K562 (cell line): ENCODE measurements around the gene ABAT. TPM values are rescaled to one million over a fixed set of nuclear protein-coding genes. Genes with fewer than 3 reads are reported as not detected.

ENCODE experiments used
- DDX20 ChIP-seq: fragments of 450-650 bp; IDR thresholded peaks from 2 replicates; pipeline ENCODE4 v1.6.1; 2016; ENCODE audit warnings: missing genetic modification characterization, low read depth, mild to moderate bottlenecking, missing compliant biosample characterization, moderate library complexity
- FOSL1 ChIP-seq: fragments of 200-800 bp; sonication (Bioruptor generic); conservative IDR thresholded peaks from 2 replicates; pipeline ENCODE4 v1.6.1; 2016; ENCODE audit warnings: missing genetic modification characterization, missing compliant biosample characterization
- JUND ChIP-seq, 2 experiments: IDR thresholded peaks; 2 replicates in 1 of 2; 3 replicates in 1 of 2; pipeline ENCODE4 v1.6.1; 2011; ENCODE audit warnings: borderline replicate concordance in 2 of 2, low read depth in 2 of 2, low read length in 2 of 2, improper control_type of control experiment in 1 of 2, missing biosample characterization in 1 of 2, missing genetic modification characterization in 1 of 2, missing genetic modification reagents in 1 of 2
- NFIC ChIP-seq: fragments of 450-650 bp; IDR thresholded peaks from 2 replicates; pipeline ENCODE4 v1.6.1; 2017; ENCODE audit warnings: mild to moderate bottlenecking, inconsistent platforms
- POLR3G ChIP-seq: IDR thresholded peaks from 2 replicates; pipeline ENCODE4 v1.6.1; 2011; ENCODE audit not compliant: insufficient read length, insufficient replicate concordance; ENCODE audit errors: extremely low read depth
- ZNF41 ChIP-seq: fragments of 250-450 bp; sonication (Bioruptor Pico); conservative IDR thresholded peaks from 2 replicates; pipeline ENCODE4 v1.4.0; 2020; ENCODE audit warnings: mild to moderate bottlenecking
- ZNF589 ChIP-seq: fragments of 200-800 bp; sonication (Bioruptor generic); IDR thresholded peaks from 2 replicates; pipeline ENCODE4 v1.6.1; 2016; ENCODE audit warnings: low read depth, missing genetic modification characterization, missing compliant biosample characterization
- polyA plus RNA-seq, 8 experiments: library from polyadenylated mRNA; depleted of rRNA in 4 of 8; stranded (reverse) in 5 of 8; unstranded in 3 of 8; fragments of >200 nt; fragmentation: Nextera tagmentation in 2 of 8; fragmentation: Illumina TruSeq in 1 of 8; extraction: Ambion mirVana in 2 of 8; extraction: Trizol in 1 of 8; gene quantifications; 2 replicates each; pipeline versions ENCODE4 v1.2.1 to v1.2.3, GENCODE V29; 2011 to 2014; ENCODE audit warnings: inconsistent platforms in 1 of 8, missing spikeins in 1 of 8
- total RNA-seq, 7 experiments: library from RNA; depleted of rRNA in 6 of 7; stranded (reverse); fragments of >200 nt in 6 of 7; fragmentation: Illumina TruSeq in 2 of 7; extraction: Trizol in 2 of 7; gene quantifications; 2 replicates each; pipeline versions ENCODE4 v1.2.1 to v1.2.3, GENCODE V29; 2011 to 2021; ENCODE audit warnings: low replicate concordance in 1 of 7
- TF ChIP-seq, protein P1 (sequence below): IDR thresholded peaks from 2 replicates; pipeline ENCODE4 v1.6.1; 2016; ENCODE audit warnings: missing genetic modification characterization, missing compliant biosample characterization
- TF ChIP-seq, protein P2 (sequence below), 2 experiments: IDR thresholded peaks; 2 replicates each; pipeline ENCODE4 v1.6.1; 2011; ENCODE audit warnings: borderline replicate concordance in 1 of 2, control low read depth in 1 of 2, low read depth in 1 of 2, low read length in 1 of 2, mild to moderate bottlenecking in 1 of 2, mixed read lengths in 1 of 2, moderate library complexity in 1 of 2; ENCODE audit not compliant: insufficient read depth in 1 of 2, insufficient read length in 1 of 2, poor library complexity in 1 of 2, severe bottlenecking in 1 of 2; ENCODE audit errors: extremely low read depth in 1 of 2
- TF ChIP-seq, protein P3 (sequence below): fragments of 250-450 bp; sonication (Bioruptor Pico); IDR thresholded peaks from 2 replicates; pipeline ENCODE4 v1.8.0; 2021; ENCODE audit warnings: moderate library complexity, mild to moderate bottlenecking, inconsistent platforms
- TF ChIP-seq, protein P4 (sequence below): fragments of 450-650 bp; IDR thresholded peaks from 2 replicates; pipeline ENCODE4 v1.6.1; 2017; ENCODE audit warnings: antibody characterized with exemption
- TF ChIP-seq, protein P5 (sequence below): sonication (generic); formaldehyde crosslinking; IDR thresholded peaks from 2 replicates; pipeline ENCODE4 v1.8.1; 2022; ENCODE audit warnings: missing genetic modification reagents
- TF ChIP-seq, protein P6 (sequence below): fragments of 250-450 bp; sonication (Bioruptor Pico); IDR thresholded peaks from 2 replicates; pipeline ENCODE4 v1.5.0; 2021; ENCODE audit warnings: mild to moderate bottlenecking, moderate library complexity

ABAT gene
- total and polyA plus RNA-seq, 9 of the 15 experiments (the other 6 are each of a cell fraction or from before 2014, with no cell fraction given) = 0.01 to 0.49 (median 0.10) TPM

DNA sequence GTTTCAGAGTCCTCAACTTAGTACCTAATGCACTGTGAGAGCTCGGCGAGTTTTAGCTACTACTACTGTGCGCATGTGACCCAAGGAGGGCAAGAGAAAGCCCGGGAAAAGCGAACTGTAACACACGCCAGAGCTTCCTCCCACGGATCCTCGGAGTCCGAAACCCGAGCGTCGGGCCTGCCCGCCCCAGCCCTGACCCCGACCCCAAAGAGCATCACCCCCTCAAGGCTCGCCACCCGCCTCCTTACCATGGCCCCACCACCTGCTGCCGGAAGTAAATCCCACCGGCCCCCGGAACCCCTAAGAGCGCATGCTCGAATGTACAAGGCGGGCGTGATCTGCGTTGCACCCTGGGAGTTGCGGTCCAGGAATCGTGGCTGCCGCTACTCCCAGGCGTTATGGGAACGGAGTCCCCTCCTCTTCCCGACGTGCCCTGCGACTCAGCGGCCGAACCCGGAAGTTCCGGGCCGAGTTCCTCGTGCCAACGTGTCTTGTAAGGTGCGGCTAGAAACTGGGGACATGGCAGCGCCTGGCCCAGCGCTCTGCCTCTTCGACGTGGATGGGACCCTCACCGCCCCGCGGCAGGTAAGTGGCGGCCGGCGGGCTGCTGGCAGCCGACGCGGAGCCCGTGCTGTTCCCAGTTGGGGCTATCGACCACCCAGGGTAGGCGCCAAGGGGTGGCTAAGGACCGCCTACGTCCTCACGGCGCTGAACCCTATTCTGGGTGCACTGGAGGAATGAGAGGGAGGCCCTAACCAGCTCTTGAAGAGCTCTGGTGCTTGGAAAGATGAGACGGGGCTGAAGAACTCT is 123.2 kb downstream of the ABAT start, which contains the start of the genes PMM2 and TMEM186 (continued):
- TF ChIP-seq, protein P1, sequence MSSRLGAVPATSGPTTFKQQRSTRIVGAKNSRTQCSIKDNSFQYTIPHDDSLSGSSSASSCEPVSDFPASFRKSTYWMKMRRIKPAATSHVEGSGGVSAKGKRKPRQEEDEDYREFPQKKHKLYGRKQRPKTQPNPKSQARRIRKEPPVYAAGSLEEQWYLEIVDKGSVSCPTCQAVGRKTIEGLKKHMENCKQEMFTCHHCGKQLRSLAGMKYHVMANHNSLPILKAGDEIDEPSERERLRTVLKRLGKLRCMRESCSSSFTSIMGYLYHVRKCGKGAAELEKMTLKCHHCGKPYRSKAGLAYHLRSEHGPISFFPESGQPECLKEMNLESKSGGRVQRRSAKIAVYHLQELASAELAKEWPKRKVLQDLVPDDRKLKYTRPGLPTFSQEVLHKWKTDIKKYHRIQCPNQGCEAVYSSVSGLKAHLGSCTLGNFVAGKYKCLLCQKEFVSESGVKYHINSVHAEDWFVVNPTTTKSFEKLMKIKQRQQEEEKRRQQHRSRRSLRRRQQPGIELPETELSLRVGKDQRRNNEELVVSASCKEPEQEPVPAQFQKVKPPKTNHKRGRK = no peak
- TF ChIP-seq, protein P2, sequence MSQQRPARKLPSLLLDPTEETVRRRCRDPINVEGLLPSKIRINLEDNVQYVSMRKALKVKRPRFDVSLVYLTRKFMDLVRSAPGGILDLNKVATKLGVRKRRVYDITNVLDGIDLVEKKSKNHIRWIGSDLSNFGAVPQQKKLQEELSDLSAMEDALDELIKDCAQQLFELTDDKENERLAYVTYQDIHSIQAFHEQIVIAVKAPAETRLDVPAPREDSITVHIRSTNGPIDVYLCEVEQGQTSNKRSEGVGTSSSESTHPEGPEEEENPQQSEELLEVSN (IDR thresholded peaks at IDR 0.05; ENCODE audit: borderline replicate concordance in 1 of 2, extremely low read depth in 1 of 2, insufficient read depth in 1 of 2, insufficient read length in 1 of 2, low read depth in 1 of 2, low read length in 1 of 2, poor library complexity in 1 of 2, severe bottlenecking in 1 of 2) = peak; percentile 83 to 84
- TF ChIP-seq, protein P3, sequence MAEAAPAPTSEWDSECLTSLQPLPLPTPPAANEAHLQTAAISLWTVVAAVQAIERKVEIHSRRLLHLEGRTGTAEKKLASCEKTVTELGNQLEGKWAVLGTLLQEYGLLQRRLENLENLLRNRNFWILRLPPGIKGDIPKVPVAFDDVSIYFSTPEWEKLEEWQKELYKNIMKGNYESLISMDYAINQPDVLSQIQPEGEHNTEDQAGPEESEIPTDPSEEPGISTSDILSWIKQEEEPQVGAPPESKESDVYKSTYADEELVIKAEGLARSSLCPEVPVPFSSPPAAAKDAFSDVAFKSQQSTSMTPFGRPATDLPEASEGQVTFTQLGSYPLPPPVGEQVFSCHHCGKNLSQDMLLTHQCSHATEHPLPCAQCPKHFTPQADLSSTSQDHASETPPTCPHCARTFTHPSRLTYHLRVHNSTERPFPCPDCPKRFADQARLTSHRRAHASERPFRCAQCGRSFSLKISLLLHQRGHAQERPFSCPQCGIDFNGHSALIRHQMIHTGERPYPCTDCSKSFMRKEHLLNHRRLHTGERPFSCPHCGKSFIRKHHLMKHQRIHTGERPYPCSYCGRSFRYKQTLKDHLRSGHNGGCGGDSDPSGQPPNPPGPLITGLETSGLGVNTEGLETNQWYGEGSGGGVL (CRISPR knock-in tag) = no peak
- TF ChIP-seq ZNF41 (CRISPR knock-in tag) (no peak), DDX20 (tag) (no peak), POLR3G (no peak), FOSL1 (tag) (no peak), JUND (IDR thresholded peaks at IDR 0.05; ENCODE audit: borderline replicate concordance, low read depth, low read length) (peak; percentile 53; the same call in 1 of the 2 replicates), JUND (tag; IDR thresholded peaks at IDR 0.05; ENCODE audit: borderline replicate concordance, low read depth, low read length) (0 out of 3 replicates have a peak, but pooled peaks have one; percentile 36), NFIC (peak; percentile 29), ZNF589 (CRISPR knock-in tag) (no peak)
- TF ChIP-seq, protein P4, sequence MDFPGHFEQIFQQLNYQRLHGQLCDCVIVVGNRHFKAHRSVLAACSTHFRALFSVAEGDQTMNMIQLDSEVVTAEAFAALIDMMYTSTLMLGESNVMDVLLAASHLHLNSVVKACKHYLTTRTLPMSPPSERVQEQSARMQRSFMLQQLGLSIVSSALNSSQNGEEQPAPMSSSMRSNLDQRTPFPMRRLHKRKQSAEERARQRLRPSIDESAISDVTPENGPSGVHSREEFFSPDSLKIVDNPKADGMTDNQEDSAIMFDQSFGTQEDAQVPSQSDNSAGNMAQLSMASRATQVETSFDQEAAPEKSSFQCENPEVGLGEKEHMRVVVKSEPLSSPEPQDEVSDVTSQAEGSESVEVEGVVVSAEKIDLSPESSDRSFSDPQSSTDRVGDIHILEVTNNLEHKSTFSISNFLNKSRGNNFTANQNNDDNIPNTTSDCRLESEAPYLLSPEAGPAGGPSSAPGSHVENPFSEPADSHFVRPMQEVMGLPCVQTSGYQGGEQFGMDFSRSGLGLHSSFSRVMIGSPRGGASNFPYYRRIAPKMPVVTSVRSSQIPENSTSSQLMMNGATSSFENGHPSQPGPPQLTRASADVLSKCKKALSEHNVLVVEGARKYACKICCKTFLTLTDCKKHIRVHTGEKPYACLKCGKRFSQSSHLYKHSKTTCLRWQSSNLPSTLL = no peak
- TF ChIP-seq, protein P5, sequence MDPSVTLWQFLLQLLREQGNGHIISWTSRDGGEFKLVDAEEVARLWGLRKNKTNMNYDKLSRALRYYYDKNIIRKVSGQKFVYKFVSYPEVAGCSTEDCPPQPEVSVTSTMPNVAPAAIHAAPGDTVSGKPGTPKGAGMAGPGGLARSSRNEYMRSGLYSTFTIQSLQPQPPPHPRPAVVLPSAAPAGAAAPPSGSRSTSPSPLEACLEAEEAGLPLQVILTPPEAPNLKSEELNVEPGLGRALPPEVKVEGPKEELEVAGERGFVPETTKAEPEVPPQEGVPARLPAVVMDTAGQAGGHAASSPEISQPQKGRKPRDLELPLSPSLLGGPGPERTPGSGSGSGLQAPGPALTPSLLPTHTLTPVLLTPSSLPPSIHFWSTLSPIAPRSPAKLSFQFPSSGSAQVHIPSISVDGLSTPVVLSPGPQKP (CRISPR knock-in tag) = no peak
- TF ChIP-seq, protein P6, sequence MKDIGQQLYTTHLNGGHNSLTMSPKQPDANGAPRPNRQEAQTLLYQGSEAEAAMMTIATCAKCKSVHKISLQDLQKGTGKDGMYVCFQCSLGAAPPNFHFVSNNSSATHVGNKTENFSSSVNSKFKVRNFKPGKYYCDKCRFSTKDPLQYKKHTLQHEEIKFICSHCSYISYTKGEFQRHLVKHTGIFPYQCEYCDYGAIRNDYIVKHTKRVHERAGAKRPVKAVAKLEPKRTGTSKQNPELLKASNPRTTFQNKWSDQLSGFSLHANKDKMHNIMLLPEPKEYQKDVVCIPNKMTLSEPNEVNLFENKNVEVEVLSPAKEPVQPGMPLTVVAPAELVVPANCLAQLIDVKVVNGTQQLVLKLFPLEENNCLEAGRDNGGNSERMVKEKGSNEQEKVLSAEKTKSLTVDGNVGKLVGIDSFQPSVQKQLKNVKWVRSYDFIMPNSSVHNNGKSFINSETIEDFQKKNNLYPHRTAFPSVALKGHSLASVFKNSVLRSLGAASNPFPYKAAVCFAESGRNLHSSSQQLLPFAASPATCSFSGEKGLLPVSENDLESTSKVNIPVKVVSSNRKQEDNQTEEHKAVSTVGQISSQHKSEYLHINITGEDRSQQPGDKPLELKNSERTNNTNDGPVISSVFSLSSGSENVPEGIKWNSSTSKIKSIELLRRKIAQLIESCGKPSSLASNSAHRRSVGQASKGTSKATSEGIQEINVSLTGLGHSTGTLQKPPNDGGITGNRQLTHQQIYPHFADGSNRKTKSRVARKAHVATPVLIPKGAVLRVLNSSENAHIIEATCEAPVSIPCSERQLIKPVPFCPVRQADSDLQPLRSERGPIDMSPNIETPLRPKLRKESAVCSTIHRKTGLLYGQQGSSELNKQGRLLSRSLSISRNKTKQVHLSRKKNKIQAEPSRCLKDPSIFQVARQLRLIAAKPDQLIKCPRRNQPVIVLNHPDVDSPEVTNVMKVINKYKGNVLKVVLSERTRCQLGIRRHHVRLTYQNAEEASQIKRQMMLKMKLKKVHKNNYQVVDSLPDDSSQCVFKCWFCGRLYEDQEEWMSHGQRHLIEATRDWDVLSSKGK = no peak
